BJ (cell line): ENCODE data around the gene CCDC107. TPM values are rescaled to one million over a fixed set of nuclear protein-coding genes. Genes with fewer than 3 reads are reported as not detected.

Experiments
- CTCF ChIA-PET: fragments of 350-600 bp; formaldehyde crosslinking; extraction: SDS; loops from one replicate; lab custom pipeline; 2021; ENCODE audit warnings: antibody characterized with exemption, inconsistent platforms; lab: Yijun Ruan, JAX
- POLR2A ChIA-PET: fragments of 300-600 bp; sonication (Branson Sonifier 250); formaldehyde crosslinking; extraction: SDS; loops from one replicate; lab custom pipeline; 2021; ENCODE audit warnings: antibody characterized with exemption; lab: Charles Lee
- DNase-seq: peaks from one replicate; pipeline ENCODE4 v3.0.0-alpha.2; 2011; ENCODE audit warnings: low read depth
- H3K27me3 ChIP-seq: 2 replicates; pipeline ENCODE4 v1.6.0; 2011; ENCODE audit warnings: low read length; ENCODE audit not compliant: control insufficient read depth, insufficient read depth
- H3K36me3 ChIP-seq: 2 replicates; pipeline ENCODE4 v1.5.1; 2011; ENCODE audit warnings: low read length; ENCODE audit not compliant: control insufficient read depth, insufficient read depth
- H3K4me3 ChIP-seq: 2 replicates; pipeline ENCODE4 v1.5.1; 2011; ENCODE audit warnings: low read depth, mild to moderate bottlenecking, control low read depth, low read length
- CTCF ChIP-seq: IDR thresholded peaks from 2 replicates; pipeline ENCODE4 v1.5.1; 2011; ENCODE audit warnings: low read depth, mild to moderate bottlenecking, control low read depth, inconsistent platforms, low read length, moderate library complexity; ENCODE audit not compliant: insufficient read depth
- polyA plus RNA-seq: library from polyadenylated mRNA; depleted of rRNA; stranded (reverse); fragments of >200 nt; gene quantifications from 2 replicates; pipeline ENCODE4 v1.2.3, GENCODE V29; 2011

Gene CCDC107
- polyA plus RNA-seq, 1 experiment, result 27.9 TPM

- CTCF ChIA-PET, result interaction anchor here (1.4 to 1.6 kb wide), 2 partner anchors 14 to 50 kb away, joined by 3 to 4 read pairs; partner anchors contain the start of genes CREB3 and TLN1
- no peak for TF ChIP-seq CTCF
- Histone ChIP-seq H3K4me3 (no peak overlapping the region), H3K27me3 (no peaks in the 10 kb centered on the region), H3K36me3 (peaks cover 45% of the 10 kb centered on the region)
- POLR2A ChIA-PET, result no interaction called here
- DNase-seq, result no peak
Observed at GRCh38 chr9:35682051-35682450, 24.0 kb downstream of the CCDC107 start.

GRCh38 chr9:35682520-35683315 is 24.6 kb downstream of the CCDC107 start:
- Histone ChIP-seq H3K36me3 (peaks cover 45% of the 10 kb centered on the region), H3K27me3 (no peaks in the 10 kb centered on the region), H3K4me3 (no peak overlapping the region)
- ChIA-PET POLR2A (no interaction called here), CTCF (interaction anchor here (1.1 to 3.5 kb wide), 5 partner anchors 9 to 71 kb away, joined by 3 to 20 read pairs (median 3); partner anchors contain the start of gene CA9)
- DNase-seq, result no peak
- no peak for TF ChIP-seq CTCF

GRCh38 chr9:35683323-35683722 is 25.2 kb downstream of the CCDC107 start:
- POLR2A ChIA-PET, result no interaction called here
- TF ChIP-seq CTCF, result no peak
- peaks cover 51% of the 10 kb centered on the region for H3K36me3 ChIP-seq
- H3K4me3 ChIP-seq, result no peak overlapping the region
- CTCF ChIA-PET, result interaction anchor here (1.1 to 3.5 kb wide), 5 partner anchors 10 to 72 kb away, joined by 3 to 20 read pairs (median 3); partner anchors contain the start of genes CA9, CCDC107 and RMRP
- H3K27me3 ChIP-seq, result no peaks in the 10 kb centered on the region
- DNase-seq, result no peak

GRCh38 chr9:35684921-35685320 is 26.8 kb downstream of the CCDC107 start:
- POLR2A ChIA-PET, result interaction anchor here (0.5 kb wide), 1 partner anchor 7 kb away, joined by 3 read pairs; no protein-coding TSS in a partner anchor

More at GRCh38 chr9:35684921-35685320, 26.8 kb downstream of the CCDC107 start:
- Histone ChIP-seq H3K27me3 (no peaks in the 10 kb centered on the region), H3K4me3 (no peak overlapping the region), H3K36me3 (peaks cover 52% of the 10 kb centered on the region)
- TF ChIP-seq CTCF, result no peak
- CTCF ChIA-PET, result interaction anchor here (0.6 to 3.5 kb wide), 5 partner anchors 11 to 51 kb away, joined by 3 to 20 read pairs (median 3); partner anchors contain the start of genes CCDC107 and RMRP
- no peak for DNase-seq
